IMR-90 (cell line): ENCODE results near the gene TMEM126A. TPM values are rescaled to one million over a fixed set of nuclear protein-coding genes. Genes with fewer than 3 reads are reported as not detected.

Experiments used
- ATAC-seq: fragments of 200-7000 bp; cut with Tn5 transposase; 2 replicates; pipeline ENCODE4 v1.9.1; 2020; ENCODE audit warnings: low read depth, mild to moderate bottlenecking, moderate library complexity
- BruUV-seq: library from RNA; stranded (reverse); fragments of 400-500 nt; replicated peaks from 2 replicates; lab custom pipeline; 2021; lab: Mats Ljungman, UMichigan
- CTCF ChIA-PET: fragments of 300-600 bp; formaldehyde crosslinking; extraction: SDS; loops from one replicate; lab custom pipeline; 2021; ENCODE audit warnings: antibody characterized with exemption; lab: Yijun Ruan, JAX
- POLR2A ChIA-PET: fragments of 300-600 bp; sonication (Branson Sonifier 250); formaldehyde crosslinking; loops from one replicate; lab custom pipeline; 2022; ENCODE audit warnings: antibody characterized with exemption; ENCODE audit not compliant: unreplicated experiment; lab: Charles Lee
- DNase-seq: peaks from one replicate; pipeline ENCODE4 v3.0.0; 2013
- H2AFZ ChIP-seq: replicated peaks from 2 replicates; pipeline ENCODE3; 2013; ENCODE audit warnings: low read length, mild to moderate bottlenecking; ENCODE audit not compliant: poor library complexity
- H2AK5ac ChIP-seq: 2 replicates; pipeline ENCODE4 v1.6.1; 2013; ENCODE audit warnings: low read depth, low read length, inconsistent platforms
- H2AK9ac ChIP-seq: replicated peaks from 2 replicates; pipeline ENCODE3; 2013; ENCODE audit warnings: mild to moderate bottlenecking, low read depth, low read length, moderate library complexity; ENCODE audit not compliant: poor library complexity
- H2BK120ac ChIP-seq: 2 replicates; pipeline ENCODE4 v1.6.1; 2013; ENCODE audit warnings: low read depth, low read length, inconsistent platforms
- H2BK15ac ChIP-seq: 3 replicates; pipeline ENCODE4 v1.6.1; 2013; ENCODE audit warnings: low read depth, low read length, inconsistent platforms
- H2BK20ac ChIP-seq: 2 replicates; pipeline ENCODE4 v1.6.1; 2013; ENCODE audit warnings: low read depth, mild to moderate bottlenecking, inconsistent platforms, low read length, moderate library complexity
- H2BK5ac ChIP-seq: 2 replicates; pipeline ENCODE4 v1.6.1; 2013; ENCODE audit warnings: mild to moderate bottlenecking, low read depth, low read length, inconsistent platforms; ENCODE audit not compliant: poor library complexity, severe bottlenecking
- H3K14ac ChIP-seq: replicated peaks from 2 replicates; pipeline ENCODE4 v1.6.1; 2013; ENCODE audit warnings: low read depth, low read length, inconsistent platforms
- H3K18ac ChIP-seq: 2 replicates; pipeline ENCODE4 v1.6.1; 2013; ENCODE audit warnings: low read depth, low read length, control low read depth
- H3K23ac ChIP-seq: 2 replicates; pipeline ENCODE4 v1.6.1; 2013; ENCODE audit warnings: low read depth, low read length, inconsistent platforms
- H3K27ac ChIP-seq: 2 replicates; pipeline ENCODE4 v1.5.1; 2013; ENCODE audit warnings: mild to moderate bottlenecking, control low read depth, low read length; ENCODE audit not compliant: insufficient read depth
- H3K27me3 ChIP-seq: 2 replicates; pipeline ENCODE4 v1.6.1; 2013; ENCODE audit warnings: low read length; ENCODE audit not compliant: control insufficient read depth, insufficient read depth
- H3K36me3 ChIP-seq: 2 replicates; pipeline ENCODE4 v1.6.1; 2013; ENCODE audit warnings: low read length, mixed read lengths; ENCODE audit not compliant: control insufficient read depth, insufficient read depth
- H3K4ac ChIP-seq: 2 replicates; pipeline ENCODE4 v1.6.1; 2013; ENCODE audit warnings: low read depth, low read length, inconsistent platforms
- H3K4me1 ChIP-seq: 2 replicates; pipeline ENCODE4 v1.6.1; 2013; ENCODE audit warnings: low read length, mixed read lengths; ENCODE audit not compliant: control insufficient read depth, insufficient read depth
- H3K4me2 ChIP-seq: 2 replicates; pipeline ENCODE4 v1.6.1; 2013; ENCODE audit warnings: low read depth, mild to moderate bottlenecking, control low read depth, low read length, moderate library complexity
- H3K4me3 ChIP-seq: 2 replicates; pipeline ENCODE4 v1.5.1; 2013; ENCODE audit warnings: low read depth, mild to moderate bottlenecking, control low read depth, low read length, moderate library complexity; ENCODE audit not compliant: insufficient read depth
- H3K56ac ChIP-seq: 2 replicates; pipeline ENCODE4 v1.6.1; 2013; ENCODE audit warnings: low read length, inconsistent platforms; ENCODE audit not compliant: insufficient read depth; ENCODE audit errors: extremely low read depth
- H3K79me1 ChIP-seq, 2 experiments: 2 replicates each; pipeline ENCODE4 v1.6.1; 2013; ENCODE audit warnings: low read length in 2 of 2, inconsistent platforms in 1 of 2, low read depth in 1 of 2
- H3K9ac ChIP-seq: 2 replicates; pipeline ENCODE4 v1.6.1; 2013; ENCODE audit warnings: low read depth, low read length, control low read depth
- H3K9me1 ChIP-seq: 2 replicates; pipeline ENCODE4 v1.6.1; 2013; ENCODE audit warnings: low read length, inconsistent platforms; ENCODE audit not compliant: insufficient read depth
- H3K9me3 ChIP-seq: 2 replicates; pipeline ENCODE4 v1.6.1; 2013; ENCODE audit warnings: low read length; ENCODE audit not compliant: control insufficient read depth, insufficient read depth
- H4K20me1 ChIP-seq: 2 replicates; pipeline ENCODE4 v1.6.1; 2013; ENCODE audit warnings: low read length, inconsistent platforms; ENCODE audit not compliant: insufficient read depth
- H4K5ac ChIP-seq: 2 replicates; pipeline ENCODE4 v1.6.1; 2013; ENCODE audit warnings: mild to moderate bottlenecking, low read depth, low read length, control low read depth
- H4K8ac ChIP-seq, 2 experiments: 2 replicates each; pipeline ENCODE4 v1.6.1; 2013; ENCODE audit warnings: low read depth in 2 of 2, low read length in 2 of 2, control low read depth in 1 of 2, inconsistent platforms in 1 of 2
- H4K91ac ChIP-seq: 2 replicates; pipeline ENCODE4 v1.6.1; 2013; ENCODE audit warnings: low read depth, low read length, inconsistent platforms; ENCODE audit not compliant: insufficient read depth
- RAD21 ChIP-seq: IDR thresholded peaks from 2 replicates; pipeline ENCODE4 v1.6.1; 2012; ENCODE audit warnings: low read length, improper control_type of control experiment
- SMC3 ChIP-seq: fragments of 150-350 bp; IDR thresholded peaks from 2 replicates; pipeline ENCODE4 v1.6.1; 2016; ENCODE audit warnings: low read depth, mild to moderate bottlenecking, antibody characterized with exemption, low read length, moderate library complexity
- USF2 ChIP-seq: fragments of 150-350 bp; IDR thresholded peaks from 2 replicates; pipeline ENCODE4 v1.6.1; 2017; ENCODE audit warnings: mild to moderate bottlenecking, antibody characterized with exemption, low read length, low read depth
- WGBS, 2 experiments: methylation state at CpG; one replicate each; pipeline versions ENCODE4 v1.1.5 to v1.1.7; 2013; ENCODE audit warnings: missing lambda C conversion rate in 2 of 2; ENCODE audit not compliant: insufficient read length in 1 of 2; ENCODE audit errors: extremely low coverage in 2 of 2; 5-methylcytosine and 5-hydroxymethylcytosine counted together
- dilution Hi-C: fragments of 300-500 bp; cut with HindIII; formaldehyde crosslinking; loops from one replicate; pipeline ENCODE4 v1.14.3; 2018; ENCODE audit warnings: low sequenced_read_pairs; ENCODE audit not compliant: unreplicated experiment
- in situ Hi-C: fragments of 300-500 bp; cut with MboI; formaldehyde crosslinking; loops from 3 replicates; pipeline ENCODE4 v1.14.3; 2019; ENCODE audit warnings: low sequenced_read_pairs, inconsistent platforms, mixed read lengths
- intact Hi-C: fragments of 100-400 bp; cut with micrococcal nuclease; formaldehyde crosslinking; loops from 2 replicates; pipeline ENCODE4 v1.10.0; 2022
- polyA plus RNA-seq, 3 experiments: library from polyadenylated mRNA; depleted of rRNA; stranded (reverse); fragments of >200 nt; gene quantifications; 2 replicates each; pipeline ENCODE4 v1.2.3, GENCODE V29; 2012; ENCODE audit warnings: low replicate concordance in 1 of 3
- total RNA-seq: library from RNA; depleted of rRNA; stranded (reverse); fragments of >200 nt; gene quantifications from 2 replicates; pipeline ENCODE4 v1.2.3, GENCODE V29; 2012

The TMEM126A gene
- total and polyA plus RNA-seq, 2 of the 4 experiments (the other 2 are of a cell fraction): 34.9 to 60.4 TPM

DNA sequence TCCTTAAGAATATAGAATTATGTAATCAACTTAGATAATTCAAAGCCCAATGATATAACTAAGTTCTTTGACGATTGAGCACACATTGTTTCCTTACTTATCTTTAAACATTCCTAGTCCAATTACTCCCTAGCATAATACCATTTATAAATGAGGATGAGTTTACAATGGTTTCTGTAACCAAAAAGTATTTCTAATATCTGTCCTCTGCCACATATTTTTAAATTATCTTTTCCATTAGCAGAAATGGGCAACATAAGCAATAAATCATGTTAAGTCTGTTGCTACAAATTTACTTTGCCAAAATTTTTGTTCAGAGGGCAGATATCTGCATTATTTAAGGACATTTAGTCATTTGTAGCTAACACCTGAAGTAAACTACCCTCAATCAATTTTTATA lies 10.4 kb downstream of the TMEM126A start:
- peaks cover 10% of the 10 kb centered on the region for H3K36me3 ChIP-seq

More for the DNA sequence above, 10.4 kb downstream of the TMEM126A start:
- BruUV-seq: no TSS peak
- in situ Hi-C loops: no loop called here
- H4K91ac ChIP-seq: no peak overlapping the region
- POLR2A ChIA-PET: no interaction called here
- H3K9ac ChIP-seq: no peak overlapping the region
- H3K23ac ChIP-seq: no peak overlapping the region
- H2AK5ac ChIP-seq: no peak overlapping the region
- H3K56ac ChIP-seq: no peak overlapping the region
- H3K9me3 ChIP-seq: no peaks in the 10 kb centered on the region
- TF ChIP-seq RAD21 (no peak), SMC3 (no peak), USF2 (no peak)
- H3K4ac ChIP-seq: no peak overlapping the region
- H3K14ac ChIP-seq: no peak overlapping the region
- H2AFZ ChIP-seq: no peak overlapping the region
- no CpG with 5 or more reads among the region's 1 CpG for WGBS, 2 experiments
- dilution Hi-C loops: no loop called here
- no peak overlapping the region for H2AK9ac ChIP-seq
- no peaks in the 10 kb centered on the region for H3K27me3 ChIP-seq
- H3K79me1 ChIP-seq: peaks cover 0 to 22% of the 10 kb centered on the region in 2 experiments; a peak in 3 of 4 replicates
- H4K8ac ChIP-seq: no peak overlapping the region
- H2BK15ac ChIP-seq: no peak overlapping the region
- no peak overlapping the region for H3K27ac ChIP-seq
- H4K20me1 ChIP-seq: peaks cover 37% of the 10 kb centered on the region
- DNase-seq: no peak
- H3K4me1 ChIP-seq: no peaks in the 10 kb centered on the region; the same call in 1 of the 2 replicates
- no peak overlapping the region for H2BK20ac ChIP-seq
- CTCF ChIA-PET: no interaction called here
- H2BK5ac ChIP-seq: no peak overlapping the region
- H3K4me2 ChIP-seq: no peak overlapping the region
- ATAC-seq: no peak
- intact Hi-C loops: no loop called here
- no peak overlapping the region for H4K5ac ChIP-seq
- no peak overlapping the region for H3K4me3 ChIP-seq
- no peak overlapping the region for H3K18ac ChIP-seq
- H2BK120ac ChIP-seq: no peak overlapping the region
- no peaks in the 10 kb centered on the region for H3K9me1 ChIP-seq
